GM12878 (cell line): ENCODE data around the gene LRP1B. TPM values are rescaled to one million over a fixed set of nuclear protein-coding genes. Genes with fewer than 3 reads are reported as not detected.

ENCODE experiments used
- ATAC-seq: fragments of 200-7000 bp; cut with Tn5 transposase; 3 replicates; pipeline ENCODE4 v1.9.1; 2020; ENCODE audit warnings: mild to moderate bottlenecking, moderate library complexity
- BruUV-seq: library from RNA; stranded (reverse); fragments of 400-500 nt; replicated peaks from 2 replicates; lab custom pipeline; 2021; lab: Mats Ljungman, UMichigan
- CTCF ChIA-PET: fragments of 300-600 bp; sonication (Branson Sonifier 250); formaldehyde crosslinking; extraction: SDS; loops from one replicate; lab custom pipeline; 2021; ENCODE audit warnings: inconsistent platforms; lab: Yijun Ruan, JAX
- POLR2A ChIA-PET: fragments of 350-600 bp; formaldehyde crosslinking; extraction: SDS; loops from one replicate; lab custom pipeline; 2021; ENCODE audit warnings: inconsistent platforms; lab: Charles Lee
- RAD21 ChIA-PET: fragments of 300-600 bp; sonication (Branson Sonifier 250); formaldehyde crosslinking; loops from one replicate; lab custom pipeline; 2023; ENCODE audit warnings: antibody characterized with exemption; ENCODE audit not compliant: unreplicated experiment; lab: Charles Lee
- SMC1A ChIA-PET: fragments of 300-600 bp; sonication (Branson Sonifier 250); formaldehyde crosslinking; loops from one replicate; lab custom pipeline; 2023; ENCODE audit not compliant: unreplicated experiment, uncharacterized antibody; lab: Charles Lee
- DNase-seq: peaks from one replicate; pipeline ENCODE4 v3.0.0-alpha.2; 2011; ENCODE audit warnings: low read depth, low spot score
- FAIRE-seq: peaks from 3 replicates; lab custom pipeline; 2011; peaks lifted over from hg19 to GRCh38; lab: Jason Lieb, UNC
- H2AFZ ChIP-seq: 2 replicates; pipeline ENCODE4 v1.6.0; 2011; ENCODE audit warnings: low read depth, low read length, control low read depth; ENCODE audit not compliant: control insufficient read depth
- H3K27ac ChIP-seq: 2 replicates; pipeline ENCODE4 v1.5.1; 2011; ENCODE audit warnings: control low read depth; ENCODE audit not compliant: control insufficient read depth, insufficient read depth
- H3K27me3 ChIP-seq, 2 experiments: replicated peaks in 1 of 2; 2 replicates each; pipeline versions ENCODE4 v1.6.0 to v1.6.1; 2011; ENCODE audit warnings: low read length in 1 of 2; ENCODE audit not compliant: control insufficient read depth in 2 of 2, insufficient read depth in 2 of 2
- H3K36me3 ChIP-seq, 2 experiments: 2 replicates each; pipeline ENCODE4 v1.5.1; 2011; ENCODE audit warnings: low read length in 1 of 2; ENCODE audit not compliant: control insufficient read depth in 2 of 2, insufficient read depth in 2 of 2
- H3K4me1 ChIP-seq: 2 replicates; pipeline ENCODE4 v1.6.1; 2011; ENCODE audit warnings: mild to moderate bottlenecking, low read length, moderate library complexity, mixed read lengths; ENCODE audit not compliant: control insufficient read depth, insufficient read depth
- H3K4me2 ChIP-seq: 2 replicates; pipeline ENCODE4 v1.6.0; 2011; ENCODE audit warnings: control low read depth; ENCODE audit not compliant: control insufficient read depth, insufficient read depth
- H3K4me3 ChIP-seq: fragments of 200-600 bp; sonication (generic); 2 replicates; pipeline ENCODE4 v1.5.1; 2016
- H3K79me2 ChIP-seq: 2 replicates; pipeline ENCODE4 v1.6.0; 2011; ENCODE audit warnings: low read length; ENCODE audit not compliant: control insufficient read depth, insufficient read depth
- H3K9ac ChIP-seq: 2 replicates; pipeline ENCODE4 v1.8.0; 2011; ENCODE audit warnings: low read length, control low read depth, mixed read lengths; ENCODE audit not compliant: control insufficient read depth, insufficient read depth
- H3K9me3 ChIP-seq: replicated peaks from 3 replicates; pipeline ENCODE4 v1.5.1; 2011; ENCODE audit warnings: mild to moderate bottlenecking, low read length; ENCODE audit not compliant: control insufficient read depth, insufficient read depth
- H4K20me1 ChIP-seq: 2 replicates; pipeline ENCODE4 v1.6.0; 2011; ENCODE audit not compliant: control insufficient read depth, insufficient read depth
- KDM1A ChIP-seq: fragments of 200-600 bp; sonication (generic); IDR thresholded peaks from 2 replicates; pipeline ENCODE4 v1.6.1; 2016; ENCODE audit warnings: borderline replicate concordance
- LARP7 ChIP-seq: fragments of 450-650 bp; IDR thresholded peaks from 2 replicates; pipeline ENCODE4 v1.6.1; 2017; ENCODE audit warnings: mild to moderate bottlenecking
- NFYA ChIP-seq: IDR thresholded peaks from 2 replicates; pipeline ENCODE4 v1.6.1; 2011; ENCODE audit warnings: low read depth, mild to moderate bottlenecking, low read length, improper control_type of control experiment, borderline replicate concordance
- PAX8 ChIP-seq: fragments of 450-650 bp; IDR thresholded peaks from 2 replicates; pipeline ENCODE4 v1.6.1; 2017; ENCODE audit warnings: mild to moderate bottlenecking, moderate library complexity
- POLR2AphosphoS5 ChIP-seq: IDR thresholded peaks from 2 replicates; pipeline ENCODE4 v1.6.1; 2011; ENCODE audit warnings: mild to moderate bottlenecking, low read length, inconsistent platforms
- SIN3A ChIP-seq: IDR thresholded peaks from 2 replicates; pipeline ENCODE4 v1.6.1; 2012; ENCODE audit warnings: low read depth, low read length, improper control_type of control experiment
- SREBF1 ChIP-seq: IDR thresholded peaks from 2 replicates; pipeline ENCODE4 v1.6.1; 2012; ENCODE audit warnings: mild to moderate bottlenecking, low read length
- STAT1 ChIP-seq: fragments of 450-650 bp; conservative IDR thresholded peaks from 2 replicates; pipeline ENCODE4 v1.6.1; 2014; ENCODE audit warnings: antibody characterized with exemption, mild to moderate bottlenecking
- ZNF384 ChIP-seq: IDR thresholded peaks from 2 replicates; pipeline ENCODE4 v1.6.1; 2012; ENCODE audit warnings: low read depth, mild to moderate bottlenecking, low read length, improper control_type of control experiment, borderline replicate concordance
- ZNF622 ChIP-seq: fragments of 450-650 bp; IDR thresholded peaks from 2 replicates; pipeline ENCODE4 v1.6.1; 2017; ENCODE audit warnings: mild to moderate bottlenecking, inconsistent platforms
- WGBS: methylation state at CpG from one replicate; pipeline ENCODE4 v1.1.6; 2016; ENCODE audit warnings: low lambda C conversion rate; ENCODE audit not compliant: insufficient replicate concordance, insufficient coverage; ENCODE audit errors: missing lambda C conversion rate; 5-methylcytosine and 5-hydroxymethylcytosine counted together
- in situ Hi-C: fragments of 300-500 bp; cut with MboI; formaldehyde crosslinking; loops from 9 replicates; pipeline ENCODE4 v1.14.3; 2018; ENCODE audit warnings: mixed read lengths
- intact Hi-C: fragments of 100-400 bp; cut with micrococcal nuclease; formaldehyde crosslinking; loops from one replicate; pipeline ENCODE4 v1.14.2; 2022; ENCODE audit not compliant: unreplicated experiment
- polyA plus RNA-seq, 11 experiments: library from polyadenylated mRNA; depleted of rRNA in 4 of 11; unstranded in 6 of 11; stranded (reverse) in 5 of 11; fragments of >200 nt; fragmentation: Nextera tagmentation in 4 of 11; fragmentation: Illumina TruSeq in 1 of 11; extraction: Ambion mirVana in 4 of 11; extraction: Trizol in 1 of 11; gene quantifications; 1 replicate in 1 of 11; 2 replicates in 10 of 11; pipeline versions ENCODE4 v1.2.1 to v1.2.3, GENCODE V29; 2011 to 2016; ENCODE audit warnings: inconsistent platforms in 2 of 11, missing spikeins in 2 of 11, low read depth in 1 of 11
- total RNA-seq, 4 experiments: library from RNA; depleted of rRNA in 3 of 4; stranded (reverse); fragments of >200 nt in 3 of 4; fragmentation: Illumina TruSeq in 1 of 4; extraction: Trizol in 1 of 4; gene quantifications; 2 replicates each; pipeline versions ENCODE4 v1.2.1 to v1.2.3, GENCODE V29; 2013 to 2021

Gene LRP1B
- total and polyA plus RNA-seq, 10 of the 15 experiments (the other 5 are each of a cell fraction or from before 2014, with no cell fraction given), result under 0.01 to 0.06 (median 0.03) TPM; not detected in 5

DNA sequence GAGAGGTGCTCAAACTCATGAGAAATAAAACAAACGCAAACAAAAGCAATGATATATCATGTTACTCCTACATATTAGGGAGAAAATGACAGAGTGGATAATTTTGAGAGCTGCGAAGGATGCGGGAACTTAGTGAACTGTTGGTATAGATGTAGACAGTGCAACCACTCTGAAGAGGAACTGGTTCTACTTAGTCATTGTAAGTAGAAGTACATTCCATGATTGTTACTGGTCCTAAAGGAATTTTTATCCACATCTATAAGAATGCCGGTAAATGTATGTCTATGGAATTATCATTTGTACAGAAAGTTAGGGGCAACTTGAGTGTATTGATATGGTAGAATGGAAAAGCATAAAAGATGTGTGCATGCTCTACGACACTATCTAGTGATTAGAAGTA, 1238.4 kb downstream of the LRP1B start:
- no TSS peak for BruUV-seq
- Histone ChIP-seq H3K4me3 (no peak overlapping the region), H2AFZ (no peak overlapping the region), H3K9me3 (no peaks in the 10 kb centered on the region), H3K9ac (no peak overlapping the region), H3K4me1 (no peaks in the 10 kb centered on the region), H3K27me3 (no peaks in the 10 kb centered on the region), H4K20me1 (no peaks in the 10 kb centered on the region), H3K27ac (no peak overlapping the region), H3K79me2 (no peaks in the 10 kb centered on the region), H3K4me2 (no peak overlapping the region), H3K36me3 (no peaks in the 10 kb centered on the region)
- ChIA-PET SMC1A (no interaction called here), POLR2A (no interaction called here), RAD21 (no interaction called here), CTCF (no interaction called here)
- no peak for DNase-seq
- FAIRE-seq, result no peak
- WGBS, result 48% methylated on average over 5 of the region's 5 CpGs
- intact Hi-C loops (no loop called here), in situ Hi-C loops (no loop called here)
- ATAC-seq, result no peak
- TF ChIP-seq STAT1 (no peak), SREBF1 (no peak), KDM1A (no peak), LARP7 (no peak), POLR2AphosphoS5 (no peak), SIN3A (no peak), ZNF384 (no peak), ZNF622 (no peak), PAX8 (no peak), NFYA (no peak)
